Fibroblast of lung (primary cell): Measurements from ENCODE around the gene IL31RA. TPM values are rescaled to one million over a fixed set of nuclear protein-coding genes. Genes with fewer than 3 reads are reported as not detected.

ENCODE experiments used
- DNase-seq, 2 donors: peaks; one replicate each; pipeline versions ENCODE4 v3.0.0 to v3.0.0-alpha.2; 2010; ENCODE audit warnings: low read depth in 2 of 2
- H2AFZ ChIP-seq: 2 replicates; pipeline ENCODE4 v1.5.1; 2012; ENCODE audit warnings: low read length, control low read depth, inconsistent platforms
- H3K27ac ChIP-seq: 2 replicates; pipeline ENCODE4 v1.5.1; 2011; ENCODE audit warnings: low read length, control low read depth; ENCODE audit not compliant: insufficient read depth
- H3K27me3 ChIP-seq: 2 replicates; pipeline ENCODE4 v1.5.1; 2011; ENCODE audit warnings: mild to moderate bottlenecking, low read length; ENCODE audit not compliant: control insufficient read depth, insufficient read depth
- H3K36me3 ChIP-seq: 2 replicates; pipeline ENCODE4 v1.5.1; 2011; ENCODE audit warnings: low read length; ENCODE audit not compliant: control insufficient read depth, insufficient read depth
- H3K4me1 ChIP-seq: 2 replicates; pipeline ENCODE4 v1.5.1; 2011; ENCODE audit warnings: low read length; ENCODE audit not compliant: control insufficient read depth, insufficient read depth; ENCODE audit errors: extremely low read depth
- H3K4me2 ChIP-seq: 2 replicates; pipeline ENCODE4 v1.5.1; 2011; ENCODE audit warnings: low read length, control low read depth; ENCODE audit not compliant: insufficient read depth; ENCODE audit errors: extremely low read depth
- H3K4me3 ChIP-seq, 4 experiments: fragments of 200-600 bp in 1 of 4; sonication (generic) in 1 of 4; replicated peaks in 1 of 4; 2 replicates each; pipeline ENCODE4 v1.5.1; 2011 to 2016; ENCODE audit warnings: low read length in 4 of 4, low read depth in 3 of 4, mild to moderate bottlenecking in 3 of 4, control low read depth in 2 of 4, inconsistent platforms in 1 of 4, mixed read lengths in 1 of 4; ENCODE audit not compliant: insufficient read depth in 1 of 4; ENCODE audit errors: control extremely low read depth in 1 of 4
- H3K79me2 ChIP-seq: 2 replicates; pipeline ENCODE4 v1.5.1; 2012; ENCODE audit warnings: mild to moderate bottlenecking, low read length, inconsistent platforms; ENCODE audit not compliant: control insufficient read depth, insufficient read depth
- H3K9ac ChIP-seq: 2 replicates; pipeline ENCODE4 v1.5.1; 2011; ENCODE audit warnings: mild to moderate bottlenecking, low read length, control low read depth; ENCODE audit not compliant: insufficient read depth
- H3K9me3 ChIP-seq: 2 replicates; pipeline ENCODE4 v1.5.1; 2012; ENCODE audit warnings: low read depth, low read length; ENCODE audit not compliant: control insufficient read depth, insufficient read depth
- H4K20me1 ChIP-seq: 2 replicates; pipeline ENCODE4 v1.5.1; 2011; ENCODE audit warnings: low read length; ENCODE audit not compliant: control insufficient read depth, insufficient read depth; ENCODE audit errors: extremely low read depth
- EZH2 ChIP-seq: IDR thresholded peaks from 2 replicates; pipeline ENCODE4 v1.5.1; 2012; ENCODE audit warnings: low read length, control low read depth, mild to moderate bottlenecking; ENCODE audit errors: missing control alignments
- polyA plus RNA-seq, 2 donors: library from polyadenylated mRNA; depleted of rRNA in 1 of 2; stranded (reverse) in 1 of 2; unstranded in 1 of 2; fragments of >200 nt; gene quantifications; 2 replicates each; pipeline ENCODE4 v1.2.1, GENCODE V29; 2011 to 2012; ENCODE audit warnings: missing spikeins in 1 of 2
- total RNA-seq: library from RNA; depleted of rRNA; stranded (reverse); fragments of >200 nt; gene quantifications from 2 replicates; pipeline ENCODE4 v1.2.1, GENCODE V29; 2014
- TF ChIP-seq, protein P1 (sequence below), 2 donors: IDR thresholded peaks in 1 of 2; conservative IDR thresholded peaks in 1 of 2; 1 replicate in 1 of 2; 2 replicates in 1 of 2; pipeline ENCODE4 v1.5.1; 2011 to 2012; ENCODE audit warnings: low read length in 2 of 2, control low read depth in 1 of 2, inconsistent platforms in 1 of 2, low read depth in 1 of 2, mild to moderate bottlenecking in 1 of 2

IL31RA gene
- total and polyA plus RNA-seq, 2 donors (not counting 1 experiment from before 2014, with no cell fraction given) = 0.28 to 2.6 TPM

DNA sequence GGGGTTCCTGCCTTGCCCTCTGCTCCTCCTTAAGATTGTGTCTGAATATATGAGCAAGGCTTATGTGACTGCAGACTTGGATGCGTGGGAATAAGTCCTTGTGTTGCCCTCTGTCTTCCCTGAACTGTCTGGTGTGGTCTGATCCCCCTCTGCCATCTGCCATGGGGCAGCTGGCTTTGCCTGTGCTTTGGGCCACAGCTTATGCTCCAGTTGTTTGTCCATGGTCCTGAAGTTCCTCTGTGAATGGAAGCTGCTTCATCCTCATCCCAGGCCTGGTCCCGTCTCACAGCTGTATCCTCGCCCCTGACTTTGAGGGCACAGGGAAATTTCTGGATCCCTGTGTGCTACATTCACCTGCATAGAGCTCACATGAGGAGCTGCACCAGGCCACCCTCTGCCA lies 14.7 kb downstream of the IL31RA start:
- Histone ChIP-seq H4K20me1 (no peaks in the 10 kb centered on the region), H3K4me2 (no peak overlapping the region), H3K27ac (no peak overlapping the region), H3K27me3 (no peaks in the 10 kb centered on the region), H3K9me3 (no peaks in the 10 kb centered on the region), H3K4me3 (no peak overlapping the region), H3K36me3 (no peaks in the 10 kb centered on the region), H2AFZ (no peak overlapping the region), H3K9ac (no peak overlapping the region), H3K4me1 (peaks cover 6% of the 10 kb centered on the region), H3K79me2 (no peaks in the 10 kb centered on the region)
- DNase-seq = peak; percentile 37 to 41
- no peak for TF ChIP-seq EZH2
- TF ChIP-seq, protein P1, sequence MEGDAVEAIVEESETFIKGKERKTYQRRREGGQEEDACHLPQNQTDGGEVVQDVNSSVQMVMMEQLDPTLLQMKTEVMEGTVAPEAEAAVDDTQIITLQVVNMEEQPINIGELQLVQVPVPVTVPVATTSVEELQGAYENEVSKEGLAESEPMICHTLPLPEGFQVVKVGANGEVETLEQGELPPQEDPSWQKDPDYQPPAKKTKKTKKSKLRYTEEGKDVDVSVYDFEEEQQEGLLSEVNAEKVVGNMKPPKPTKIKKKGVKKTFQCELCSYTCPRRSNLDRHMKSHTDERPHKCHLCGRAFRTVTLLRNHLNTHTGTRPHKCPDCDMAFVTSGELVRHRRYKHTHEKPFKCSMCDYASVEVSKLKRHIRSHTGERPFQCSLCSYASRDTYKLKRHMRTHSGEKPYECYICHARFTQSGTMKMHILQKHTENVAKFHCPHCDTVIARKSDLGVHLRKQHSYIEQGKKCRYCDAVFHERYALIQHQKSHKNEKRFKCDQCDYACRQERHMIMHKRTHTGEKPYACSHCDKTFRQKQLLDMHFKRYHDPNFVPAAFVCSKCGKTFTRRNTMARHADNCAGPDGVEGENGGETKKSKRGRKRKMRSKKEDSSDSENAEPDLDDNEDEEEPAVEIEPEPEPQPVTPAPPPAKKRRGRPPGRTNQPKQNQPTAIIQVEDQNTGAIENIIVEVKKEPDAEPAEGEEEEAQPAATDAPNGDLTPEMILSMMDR (conservative IDR thresholded peaks at IDR 0.05 in 1 of 2, IDR thresholded peaks at IDR 0.05 in 1 of 2; ENCODE audit: low read depth in 1 of 2, low read length in 2 of 2) = no peak

DNA sequence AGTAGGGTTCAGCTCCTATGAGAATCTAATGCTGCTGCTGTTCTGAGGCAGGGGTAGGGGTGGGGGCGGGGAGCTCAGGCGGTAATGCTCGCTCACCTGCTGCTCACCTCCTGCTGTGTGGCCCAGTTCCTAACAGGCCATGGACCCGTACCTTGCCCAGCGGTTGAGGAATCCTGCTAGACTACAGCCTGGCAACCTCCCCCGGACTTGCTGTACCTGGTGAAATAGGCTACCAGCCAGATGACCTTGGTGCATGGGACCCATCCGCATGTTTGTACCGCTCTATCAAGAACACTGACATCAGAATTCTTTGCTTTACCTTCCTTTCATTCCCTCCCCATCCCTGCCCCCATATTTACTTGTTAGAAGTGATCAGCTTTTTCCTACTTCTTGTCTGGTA lies 15.3 kb downstream of the IL31RA start:
- Histone ChIP-seq H3K27me3 (no peaks in the 10 kb centered on the region), H3K9ac (no peak overlapping the region), H3K4me3 (no peak overlapping the region), H3K4me1 (peaks cover 6% of the 10 kb centered on the region), H3K79me2 (no peaks in the 10 kb centered on the region), H3K27ac (no peak overlapping the region), H4K20me1 (no peaks in the 10 kb centered on the region), H3K4me2 (no peak overlapping the region), H3K9me3 (no peaks in the 10 kb centered on the region), H2AFZ (no peak overlapping the region), H3K36me3 (no peaks in the 10 kb centered on the region)
- DNase-seq = no peak
- TF ChIP-seq, protein P1 (conservative IDR thresholded peaks at IDR 0.05 in 1 of 2, IDR thresholded peaks at IDR 0.05 in 1 of 2; ENCODE audit: low read depth in 1 of 2, low read length in 2 of 2) = no peak
- no peak for TF ChIP-seq EZH2

DNA sequence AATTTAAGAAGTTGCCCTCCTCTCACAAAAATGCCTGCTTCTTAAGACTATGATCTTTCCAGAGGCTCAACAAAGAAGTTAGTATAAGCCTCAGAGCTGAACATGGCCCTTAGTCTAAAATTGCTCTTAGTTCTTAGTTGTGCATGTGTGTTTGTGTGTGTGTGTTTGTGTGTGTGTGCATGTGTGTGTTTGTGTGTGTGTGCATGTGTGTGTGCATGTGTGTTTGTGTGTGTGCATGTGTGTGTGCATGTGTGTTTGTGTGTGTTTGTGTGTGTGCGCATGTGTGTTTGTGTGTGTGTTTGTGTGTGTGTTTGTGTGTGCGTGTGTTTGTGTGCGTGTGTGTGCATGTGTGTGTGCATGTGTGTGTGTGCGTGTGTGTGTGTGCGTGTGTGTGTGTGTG lies 15.8 kb downstream of the IL31RA start:
- H3K4me3 ChIP-seq = no peak overlapping the region

More for the DNA sequence above, 15.8 kb downstream of the IL31RA start:
- Histone ChIP-seq H3K9me3 (no peaks in the 10 kb centered on the region), H3K4me2 (no peak overlapping the region), H3K27me3 (no peaks in the 10 kb centered on the region), H2AFZ (no peak overlapping the region), H3K79me2 (no peaks in the 10 kb centered on the region), H4K20me1 (no peaks in the 10 kb centered on the region), H3K27ac (no peak overlapping the region), H3K36me3 (no peaks in the 10 kb centered on the region), H3K9ac (no peak overlapping the region), H3K4me1 (peaks cover 6% of the 10 kb centered on the region)
- TF ChIP-seq EZH2 = no peak
- TF ChIP-seq, protein P1 (conservative IDR thresholded peaks at IDR 0.05 in 1 of 2, IDR thresholded peaks at IDR 0.05 in 1 of 2; ENCODE audit: low read depth in 1 of 2, low read length in 2 of 2) = no peak
- DNase-seq = no peak
